ENCODE measurements around the gene CAPN11. TPM values are rescaled to one million over a fixed set of nuclear protein-coding genes. Genes with fewer than 3 reads are reported as not detected.

CAPN11 gene
- total and polyA plus RNA-seq, 4 experiments from 2014 or later, result not detected

- ChIA-PET POLR2A (ENCODE audit: partially characterized antibody) (interaction anchor here (1.1 kb wide), 1 partner anchor 77 kb away, joined by 3 read pairs; no protein-coding TSS in a partner anchor), CTCF (ENCODE audit: partially characterized antibody) (interaction anchor here (0.6 to 5.0 kb wide), 7 partner anchors 62 to 267 kb away, joined by 3 to 48 read pairs (median 3); no protein-coding TSS in a partner anchor)
- Histone ChIP-seq H3K4me1 (ENCODE audit: insufficient read depth, low read length) (peaks cover 9% of the 10 kb centered on the region), H3K27ac (ENCODE audit: low read depth, low read length) (no peak overlapping the region), H3K36me3 (ENCODE audit: insufficient read depth, low read length) (no peaks in the 10 kb centered on the region), H3K4me3 (ENCODE audit: low read length in 2 of 2) (no peak overlapping the region), H3K9me3 (ENCODE audit: control insufficient read depth in 1 of 2, low read length in 2 of 2) (no peaks in the 10 kb centered on the region), H3K27me3 (ENCODE audit: insufficient read depth, low read length) (no peaks in the 10 kb centered on the region)
- Mint-ChIP-seq H3K27me3 (peaks cover 8 to 11% of the 10 kb centered on the region in 2 donors), H3K4me1 (peaks cover 0 to 5% (median 2%) of the 10 kb centered on the region in 4 donors), H3K36me3 (no peaks in the 10 kb centered on the region), H3K27ac (no peak overlapping the region), H3K9me3 (no peaks in the 10 kb centered on the region), H3K4me3 (peak overlapping the region in 1 of 8 donors; percentile 29)
- no peak for DNase-seq
- intact Hi-C loops (cut with micrococcal nuclease), result no loop called here
These were observed 17.6 kb downstream of the CAPN11 start for GRCh38 chr6:44176130-44176761.

DNA sequence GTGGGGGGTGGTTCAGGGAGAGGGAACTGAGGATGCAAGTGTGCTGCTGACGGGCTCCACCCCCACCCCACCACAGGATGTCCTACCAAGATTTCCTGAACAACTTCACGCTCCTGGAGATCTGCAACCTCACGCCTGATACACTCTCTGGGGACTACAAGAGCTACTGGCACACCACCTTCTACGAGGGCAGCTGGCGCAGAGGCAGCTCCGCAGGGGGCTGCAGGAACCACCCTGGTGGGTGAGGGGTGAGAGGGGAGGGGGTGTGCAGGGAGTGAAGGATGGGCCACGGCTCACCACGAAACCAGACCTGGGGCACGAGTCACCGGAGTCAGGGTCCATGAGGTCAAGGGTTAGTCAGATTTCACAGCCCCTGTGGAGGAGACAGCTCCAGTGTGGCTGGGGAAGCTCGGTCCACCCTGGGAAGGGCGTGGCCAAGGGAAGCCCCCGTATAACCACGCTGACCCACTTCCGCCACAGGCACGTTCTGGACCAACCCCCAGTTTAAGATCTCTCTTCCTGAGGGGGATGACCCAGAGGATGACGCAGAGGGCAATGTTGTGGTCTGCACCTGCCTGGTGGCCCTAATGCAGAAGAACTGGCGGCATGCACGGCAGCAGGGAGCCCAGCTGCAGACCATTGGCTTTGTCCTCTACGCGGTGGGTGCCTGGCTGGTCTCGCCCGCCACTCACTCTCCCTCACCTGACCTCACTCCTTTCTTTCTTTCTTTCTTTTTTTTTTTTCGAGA is 18.3 kb downstream of the CAPN11 start:
- POLR2A ChIA-PET (ENCODE audit: partially characterized antibody), result interaction anchor here (1.1 kb wide), 1 partner anchor 76 kb away, joined by 3 read pairs; no protein-coding TSS in a partner anchor
- Mint-ChIP-seq H3K27me3 (peaks cover 6 to 9% of the 10 kb centered on the region in 2 donors), H3K4me3 (peak overlapping the region in 2 of 8 donors; percentile 7 to 45), H3K27ac (peak overlapping the region in 1 of 7 donors; percentile 60), H3K4me1 (peaks cover 0 to 5% (median 2%) of the 10 kb centered on the region in 4 donors), H3K9me3 (no peaks in the 10 kb centered on the region), H3K36me3 (no peaks in the 10 kb centered on the region)
- H3K27me3 ChIP-seq (ENCODE audit: insufficient read depth, low read length), result no peaks in the 10 kb centered on the region
- CTCF ChIA-PET (ENCODE audit: partially characterized antibody), result interaction anchor here (0.6 to 2.0 kb wide), 4 partner anchors 61 to 266 kb away, joined by 3 to 6 read pairs (median 4); no protein-coding TSS in a partner anchor
- H3K4me1 ChIP-seq (ENCODE audit: insufficient read depth, low read length), result peaks cover 9% of the 10 kb centered on the region
- H3K27ac ChIP-seq (ENCODE audit: low read depth, low read length), result no peak overlapping the region
- peak in 1 of 5 donors; percentile 22 for DNase-seq
- H3K36me3 ChIP-seq (ENCODE audit: insufficient read depth, low read length), result no peaks in the 10 kb centered on the region
- no peaks in the 10 kb centered on the region for H3K9me3 ChIP-seq (ENCODE audit: control insufficient read depth in 1 of 2, low read length in 2 of 2)
- intact Hi-C loops (cut with micrococcal nuclease), result no loop called here
- H3K4me3 ChIP-seq (ENCODE audit: low read length in 2 of 2), result no peak overlapping the region

DNA sequence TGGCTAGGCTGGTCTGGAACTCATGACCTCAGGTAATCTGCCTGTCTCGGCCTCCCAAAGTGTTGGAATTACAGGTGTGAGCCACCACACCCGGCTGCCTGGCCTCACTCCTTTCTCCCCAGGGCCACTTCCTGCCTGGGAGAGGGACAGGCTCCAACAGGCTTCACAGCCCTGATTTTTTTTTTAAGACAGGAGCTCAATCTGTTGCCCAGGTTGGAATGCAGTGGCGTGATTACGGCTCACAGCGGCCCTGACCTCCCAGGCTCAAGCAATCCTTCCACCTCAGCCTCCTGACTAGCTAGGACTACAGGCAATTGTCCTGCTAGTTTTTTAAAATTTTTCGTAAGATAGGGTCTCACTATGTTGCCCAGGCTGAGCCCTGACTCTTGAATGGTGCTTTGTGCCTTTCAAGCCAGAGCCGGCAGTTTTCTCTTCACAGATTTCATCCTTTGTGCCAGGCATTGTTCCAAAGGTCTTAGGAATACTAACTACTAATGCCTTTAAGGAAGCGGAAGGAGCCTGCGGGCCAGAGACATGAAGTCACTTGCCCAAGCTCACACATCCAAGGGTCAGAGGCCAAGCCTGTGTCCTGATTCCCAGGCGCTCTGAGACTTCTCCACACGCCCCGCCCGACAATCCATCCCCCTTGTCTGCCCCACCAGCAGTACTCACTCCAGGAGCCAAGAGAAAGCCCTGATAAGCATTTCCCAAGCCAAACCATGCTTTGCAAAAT is 19.2 kb downstream of the CAPN11 start:
- CTCF ChIA-PET (ENCODE audit: partially characterized antibody), result no interaction called here
- intact Hi-C loops (cut with micrococcal nuclease), result no loop called here
- Histone ChIP-seq H3K9me3 (ENCODE audit: control insufficient read depth in 1 of 2, low read length in 2 of 2) (no peaks in the 10 kb centered on the region), H3K4me3 (ENCODE audit: low read length in 2 of 2) (no peak overlapping the region), H3K27me3 (ENCODE audit: insufficient read depth, low read length) (no peaks in the 10 kb centered on the region), H3K27ac (ENCODE audit: low read depth, low read length) (no peak overlapping the region), H3K4me1 (ENCODE audit: insufficient read depth, low read length) (peaks cover 9% of the 10 kb centered on the region), H3K36me3 (ENCODE audit: insufficient read depth, low read length) (no peaks in the 10 kb centered on the region)
- DNase-seq, result no peak
- Mint-ChIP-seq H3K4me1 (peaks cover 0 to 5% (median 2%) of the 10 kb centered on the region in 4 donors), H3K4me3 (no peak overlapping the region), H3K27ac (peak overlapping the region in 2 of 7 donors; percentile 15 to 33), H3K9me3 (no peaks in the 10 kb centered on the region), H3K36me3 (no peaks in the 10 kb centered on the region), H3K27me3 (peaks cover 0 to 1% of the 10 kb centered on the region in 2 donors)
- POLR2A ChIA-PET (ENCODE audit: partially characterized antibody), result no interaction called here

- no peaks in the 10 kb centered on the region for H3K36me3 Mint-ChIP-seq
- DNase-seq, result no peak
- H3K36me3 ChIP-seq (ENCODE audit: insufficient read depth, low read length), result no peaks in the 10 kb centered on the region
- peaks cover 9% of the 10 kb centered on the region for H3K4me1 ChIP-seq (ENCODE audit: insufficient read depth, low read length)
- no peak overlapping the region for H3K4me3 ChIP-seq (ENCODE audit: low read length in 2 of 2)
- H3K9me3 ChIP-seq (ENCODE audit: control insufficient read depth in 1 of 2, low read length in 2 of 2), result no peaks in the 10 kb centered on the region
- peaks cover 0 to 5% (median 2%) of the 10 kb centered on the region in 4 donors for H3K4me1 Mint-ChIP-seq
- no peaks in the 10 kb centered on the region for H3K9me3 Mint-ChIP-seq
- no peaks in the 10 kb centered on the region for H3K27me3 Mint-ChIP-seq
- intact Hi-C loops (cut with micrococcal nuclease), result no loop called here
- H3K27ac Mint-ChIP-seq, result peak overlapping the region in 2 of 7 donors; percentile 15 to 33
- ChIA-PET POLR2A (ENCODE audit: partially characterized antibody) (no interaction called here), CTCF (ENCODE audit: partially characterized antibody) (no interaction called here)
- H3K27me3 ChIP-seq (ENCODE audit: insufficient read depth, low read length), result no peaks in the 10 kb centered on the region
- no peak overlapping the region for H3K4me3 Mint-ChIP-seq
- H3K27ac ChIP-seq (ENCODE audit: low read depth, low read length), result no peak overlapping the region
These were observed 19.9 kb downstream of the CAPN11 start for GRCh38 chr6:44178424-44179071.

- ChIA-PET POLR2A (ENCODE audit: partially characterized antibody) (no interaction called here), CTCF (ENCODE audit: partially characterized antibody) (no interaction called here)
- Mint-ChIP-seq H3K36me3 (no peaks in the 10 kb centered on the region), H3K27ac (peak overlapping the region in 3 of 7 donors; percentile 16 to 63 (median 17)), H3K9me3 (no peaks in the 10 kb centered on the region), H3K27me3 (no peaks in the 10 kb centered on the region), H3K4me3 (no peak overlapping the region), H3K4me1 (peaks cover 0 to 5% (median 2%) of the 10 kb centered on the region in 4 donors)
- Histone ChIP-seq H3K36me3 (ENCODE audit: insufficient read depth, low read length) (no peaks in the 10 kb centered on the region), H3K27me3 (ENCODE audit: insufficient read depth, low read length) (no peaks in the 10 kb centered on the region), H3K4me3 (ENCODE audit: low read length in 2 of 2) (no peak overlapping the region), H3K27ac (ENCODE audit: low read depth, low read length) (no peak overlapping the region), H3K9me3 (ENCODE audit: control insufficient read depth in 1 of 2, low read length in 2 of 2) (no peaks in the 10 kb centered on the region), H3K4me1 (ENCODE audit: insufficient read depth, low read length) (peaks cover 9% of the 10 kb centered on the region)
- no peak for DNase-seq
- intact Hi-C loops (cut with micrococcal nuclease), result no loop called here
These were observed 20.5 kb downstream of the CAPN11 start for GRCh38 chr6:44179072-44179536.

DNA sequence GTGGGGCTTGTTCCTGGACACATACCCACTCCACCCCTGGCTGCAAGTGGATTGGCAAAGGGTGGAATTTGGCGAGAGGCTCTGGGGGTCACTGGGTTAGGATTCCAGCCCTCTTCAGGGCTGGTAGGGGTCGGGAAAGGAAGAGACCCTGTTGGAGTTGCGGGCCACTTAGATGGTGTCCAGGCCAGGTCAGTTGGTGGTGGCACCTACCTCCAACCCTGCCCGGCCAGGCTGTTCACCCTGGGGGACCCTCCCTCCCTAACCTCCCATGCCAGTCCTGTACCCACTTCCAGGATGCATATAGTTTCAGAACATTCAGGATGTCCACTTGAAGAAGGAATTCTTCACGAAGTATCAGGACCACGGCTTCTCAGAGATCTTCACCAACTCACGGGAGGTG is 21.0 kb downstream of the CAPN11 start:
- H3K4me1 ChIP-seq (ENCODE audit: insufficient read depth, low read length), result peaks cover 9% of the 10 kb centered on the region
- Mint-ChIP-seq H3K4me3 (no peak overlapping the region), H3K4me1 (peaks cover 0 to 5% (median 2%) of the 10 kb centered on the region in 4 donors), H3K36me3 (no peaks in the 10 kb centered on the region), H3K27me3 (no peaks in the 10 kb centered on the region), H3K27ac (peak overlapping the region in 1 of 7 donors; percentile 16), H3K9me3 (no peaks in the 10 kb centered on the region)
- ChIA-PET CTCF (ENCODE audit: partially characterized antibody) (interaction anchor here (0.9 kb wide), 1 partner anchor 76 kb away, joined by 3 read pairs; no protein-coding TSS in a partner anchor), POLR2A (ENCODE audit: partially characterized antibody) (no interaction called here)
- H3K4me3 ChIP-seq (ENCODE audit: low read length in 2 of 2), result no peak overlapping the region
- no peaks in the 10 kb centered on the region for H3K9me3 ChIP-seq (ENCODE audit: control insufficient read depth in 1 of 2, low read length in 2 of 2)
- no peak overlapping the region for H3K27ac ChIP-seq (ENCODE audit: low read depth, low read length)
- no peak for DNase-seq
- intact Hi-C loops (cut with micrococcal nuclease), result no loop called here
- no peaks in the 10 kb centered on the region for H3K27me3 ChIP-seq (ENCODE audit: insufficient read depth, low read length)
- no peaks in the 10 kb centered on the region for H3K36me3 ChIP-seq (ENCODE audit: insufficient read depth, low read length)

Data from CD4-positive, alpha-beta memory T cell (primary cell).